ENCODE results near the gene MGLL.

DNA sequence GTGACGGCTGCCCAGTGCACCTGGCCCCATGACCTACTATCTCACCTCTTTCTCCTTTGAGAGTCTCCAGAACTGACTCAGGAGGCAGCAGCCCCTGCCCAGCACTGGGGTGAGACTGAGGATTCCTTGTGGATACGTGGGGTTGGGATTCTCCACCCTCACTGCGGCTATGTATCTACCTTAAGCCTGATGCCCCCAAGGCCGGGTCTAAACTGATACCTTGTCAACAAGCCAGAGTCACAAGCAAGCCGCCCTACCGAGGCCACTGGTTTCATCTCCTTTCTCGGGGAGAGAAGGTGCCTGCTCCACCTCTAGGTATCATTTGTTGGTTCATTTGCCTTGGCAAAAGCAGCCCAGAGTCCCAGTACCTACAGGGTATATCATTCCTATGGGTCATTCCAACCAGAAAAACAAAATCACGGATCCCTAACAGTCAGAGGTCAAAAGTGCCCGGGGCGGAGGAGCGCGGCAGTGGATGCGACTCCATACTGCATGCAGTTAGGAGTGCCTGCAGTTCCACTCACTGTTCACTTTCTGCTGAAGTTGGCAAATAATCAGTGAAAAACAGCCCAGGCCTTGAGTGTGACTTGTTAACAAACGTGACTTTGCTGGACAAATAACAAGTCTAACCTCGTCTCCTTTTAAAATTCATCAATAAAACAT is 102.0 kb downstream of the MGLL start:
- TF ChIP-seq, protein P1, sequence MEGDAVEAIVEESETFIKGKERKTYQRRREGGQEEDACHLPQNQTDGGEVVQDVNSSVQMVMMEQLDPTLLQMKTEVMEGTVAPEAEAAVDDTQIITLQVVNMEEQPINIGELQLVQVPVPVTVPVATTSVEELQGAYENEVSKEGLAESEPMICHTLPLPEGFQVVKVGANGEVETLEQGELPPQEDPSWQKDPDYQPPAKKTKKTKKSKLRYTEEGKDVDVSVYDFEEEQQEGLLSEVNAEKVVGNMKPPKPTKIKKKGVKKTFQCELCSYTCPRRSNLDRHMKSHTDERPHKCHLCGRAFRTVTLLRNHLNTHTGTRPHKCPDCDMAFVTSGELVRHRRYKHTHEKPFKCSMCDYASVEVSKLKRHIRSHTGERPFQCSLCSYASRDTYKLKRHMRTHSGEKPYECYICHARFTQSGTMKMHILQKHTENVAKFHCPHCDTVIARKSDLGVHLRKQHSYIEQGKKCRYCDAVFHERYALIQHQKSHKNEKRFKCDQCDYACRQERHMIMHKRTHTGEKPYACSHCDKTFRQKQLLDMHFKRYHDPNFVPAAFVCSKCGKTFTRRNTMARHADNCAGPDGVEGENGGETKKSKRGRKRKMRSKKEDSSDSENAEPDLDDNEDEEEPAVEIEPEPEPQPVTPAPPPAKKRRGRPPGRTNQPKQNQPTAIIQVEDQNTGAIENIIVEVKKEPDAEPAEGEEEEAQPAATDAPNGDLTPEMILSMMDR (IDR thresholded peaks at IDR 0.05; ENCODE audit: low read length), result no peak
- TF ChIP-seq EZH2phosphoT487 (IDR thresholded peaks at IDR 0.05; ENCODE audit: low read length) (no peak), EZH2 (optimal IDR thresholded peaks at IDR 0.05; ENCODE audit: low read depth, low read length) (no peak)

Data from MM.1S (cell line).